SU-DHL-6 (cell line): Measurements from ENCODE around the gene PDLIM5.

ENCODE experiments used
- H2AFZ ChIP-seq: fragments of 200-600 bp; sonication (generic); 2 replicates; pipeline ENCODE4 v1.6.1; 2014; ENCODE audit warnings: low read depth, mild to moderate bottlenecking, moderate library complexity, mixed read lengths, antibody characterized with exemption, low read length; ENCODE audit not compliant: severe bottlenecking
- H3F3A ChIP-seq: fragments of 200-600 bp; shearing (Covaris generic); 2 replicates; pipeline ENCODE4 v1.6.0; 2016; ENCODE audit warnings: antibody characterized with exemption, mild to moderate bottlenecking; ENCODE audit not compliant: insufficient read depth
- H3K27ac ChIP-seq: fragments of 200-600 bp; sonication (generic); 2 replicates; pipeline ENCODE4 v1.5.1; 2016; ENCODE audit warnings: low read depth, mild to moderate bottlenecking, low read length, moderate library complexity, mixed read lengths
- H3K27me3 ChIP-seq: fragments of 200-600 bp; sonication (generic), shearing (Covaris generic); 2 replicates; pipeline ENCODE4 v1.6.0; 2014; ENCODE audit warnings: mild to moderate bottlenecking, low read length
- H3K36me3 ChIP-seq: fragments of 200-600 bp; sonication (generic); 2 replicates; pipeline ENCODE4 v1.6.1; 2014; ENCODE audit warnings: mild to moderate bottlenecking, low read length, mixed read lengths
- H3K4me2 ChIP-seq: fragments of 300-600, 200-600 bp; shearing (Covaris generic), sonication (generic); 2 replicates; pipeline ENCODE4 v1.6.0; 2014; ENCODE audit warnings: low read length, low read depth, mild to moderate bottlenecking; ENCODE audit not compliant: poor library complexity, severe bottlenecking
- H3K4me3 ChIP-seq: fragments of 200-600 bp; sonication (generic); 2 replicates; pipeline ENCODE4 v1.5.1; 2014; ENCODE audit warnings: antibody characterized with exemption, low read length, mild to moderate bottlenecking, mixed read lengths; ENCODE audit not compliant: insufficient read depth, poor library complexity, severe bottlenecking
- H3K79me2 ChIP-seq: fragments of 200-600 bp; sonication (generic); 2 replicates; pipeline ENCODE4 v1.6.1; 2014; ENCODE audit warnings: mild to moderate bottlenecking, low read length, moderate library complexity; ENCODE audit not compliant: insufficient read depth
- H3K9ac ChIP-seq: fragments of 200-600 bp; sonication (generic); 2 replicates; pipeline ENCODE4 v1.7.0; 2014; ENCODE audit warnings: mild to moderate bottlenecking, low read length
- H3K9me2 ChIP-seq: fragments of 200-600 bp; sonication (generic); replicated peaks from 2 replicates; pipeline ENCODE4 v1.6.1; 2014; ENCODE audit warnings: low read length; ENCODE audit not compliant: insufficient read depth
- H3K9me3 ChIP-seq: fragments of 200-600 bp; sonication (generic); 2 replicates; pipeline ENCODE4 v1.6.1; 2014; ENCODE audit warnings: low read length, mixed read lengths; ENCODE audit not compliant: insufficient read depth
- H4K20me1 ChIP-seq: fragments of 200-600 bp; sonication (generic); 2 replicates; pipeline ENCODE4 v1.6.1; 2014; ENCODE audit warnings: low read depth, mild to moderate bottlenecking, antibody characterized with exemption, low read length, moderate library complexity, mixed read lengths
- CTCF ChIP-seq: fragments of 200-600 bp; sonication (generic); IDR thresholded peaks from one replicate; pipeline ENCODE4 v1.5.1; 2017; ENCODE audit warnings: antibody characterized with exemption, mild to moderate bottlenecking, low read length, moderate library complexity; ENCODE audit not compliant: insufficient read depth, poor library complexity, severe bottlenecking
- EZH2phosphoT487 ChIP-seq: fragments of 200-600 bp; sonication (generic), shearing (Covaris generic); conservative IDR thresholded peaks from 2 replicates; pipeline ENCODE4 v1.6.1; 2018; ENCODE audit warnings: mild to moderate bottlenecking, antibody characterized with exemption, low read length, moderate library complexity, mixed read lengths

Gene PDLIM5

GRCh38 chr4:94544811-94545210 is 93.1 kb downstream of the PDLIM5 start:
- Histone ChIP-seq H3K36me3 (no peaks in the 10 kb centered on the region), H3K79me2 (no peaks in the 10 kb centered on the region), H3K9me2 (no peaks in the 10 kb centered on the region), H2AFZ (no peak overlapping the region), H3K4me3 (no peak overlapping the region), H3K9me3 (no peaks in the 10 kb centered on the region), H3K4me2 (no peak overlapping the region), H3K27ac (no peak overlapping the region), H4K20me1 (no peaks in the 10 kb centered on the region), H3K27me3 (no peaks in the 10 kb centered on the region), H3F3A (no peaks in the 10 kb centered on the region), H3K9ac (no peak overlapping the region)
- no peak for TF ChIP-seq EZH2phosphoT487
- TF ChIP-seq CTCF: no peak

GRCh38 chr4:94545296-94545695 is 93.6 kb downstream of the PDLIM5 start:
- Histone ChIP-seq H3F3A (no peaks in the 10 kb centered on the region), H3K4me3 (no peak overlapping the region)

DNA sequence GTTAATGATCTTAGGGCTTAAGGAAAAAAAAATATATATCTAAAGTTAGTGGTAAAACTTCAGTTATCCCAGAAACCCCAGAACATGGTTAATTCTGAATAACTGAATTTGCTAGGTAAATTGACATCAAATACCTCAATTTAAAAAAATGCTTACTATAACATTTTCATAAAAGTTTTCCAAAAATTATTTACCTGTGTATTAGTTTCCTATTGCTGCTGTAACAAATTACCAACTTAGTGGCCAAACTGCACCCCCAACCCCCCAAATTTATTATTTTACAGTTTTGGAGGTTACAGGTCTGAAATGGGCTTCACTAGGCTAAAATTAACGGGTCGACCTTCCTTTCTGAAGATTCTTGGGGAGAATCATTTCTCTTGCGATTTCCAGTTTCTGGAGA is 95.2 kb downstream of the PDLIM5 start:
- Histone ChIP-seq H2AFZ (no peak overlapping the region), H3K4me2 (no peak overlapping the region), H3K27ac (no peak overlapping the region), H3K36me3 (no peaks in the 10 kb centered on the region), H4K20me1 (no peaks in the 10 kb centered on the region), H3K79me2 (no peaks in the 10 kb centered on the region), H3K9me3 (no peaks in the 10 kb centered on the region), H3K9ac (no peak overlapping the region), H3K9me2 (no peaks in the 10 kb centered on the region), H3K27me3 (no peaks in the 10 kb centered on the region), H3F3A (no peaks in the 10 kb centered on the region), H3K4me3 (no peak overlapping the region)
- TF ChIP-seq EZH2phosphoT487 (no peak), CTCF (no peak)

More at GRCh38 chr4:94545296-94545695, 93.6 kb downstream of the PDLIM5 start:
- H3K4me2 ChIP-seq: no peak overlapping the region
- no peak overlapping the region for H3K9ac ChIP-seq
- H3K9me2 ChIP-seq: no peaks in the 10 kb centered on the region
- no peak overlapping the region for H2AFZ ChIP-seq
- H3K27me3 ChIP-seq: no peaks in the 10 kb centered on the region
- H3K27ac ChIP-seq: no peak overlapping the region
- TF ChIP-seq EZH2phosphoT487 (no peak), CTCF (no peak)
- H3K79me2 ChIP-seq: no peaks in the 10 kb centered on the region
- no peaks in the 10 kb centered on the region for H3K36me3 ChIP-seq
- no peaks in the 10 kb centered on the region for H4K20me1 ChIP-seq
- no peaks in the 10 kb centered on the region for H3K9me3 ChIP-seq
